Thyroid gland (tissue), 4 donors: ENCODE data around the gene OLAH.

ENCODE experiments used
- POLR2A ChIP-seq, 2 donors: fragments of 450-650 bp; IDR thresholded peaks; one replicate each; pipeline ENCODE4 v1.6.1; 2017; ENCODE audit warnings: antibody characterized with exemption in 2 of 2, mild to moderate bottlenecking in 2 of 2, moderate library complexity in 1 of 2
- TF ChIP-seq, protein P1 (sequence below), 6 experiments: fragments of 200-600 bp in 3 of 6; fragments of 450-650 bp in 3 of 6; sonication (generic) in 3 of 6; IDR thresholded peaks; one replicate each; pipeline ENCODE4 v1.5.1; 2016 to 2019; ENCODE audit warnings: antibody characterized with exemption in 6 of 6, mild to moderate bottlenecking in 2 of 6, inconsistent platforms in 1 of 6, moderate library complexity in 1 of 6

DNA sequence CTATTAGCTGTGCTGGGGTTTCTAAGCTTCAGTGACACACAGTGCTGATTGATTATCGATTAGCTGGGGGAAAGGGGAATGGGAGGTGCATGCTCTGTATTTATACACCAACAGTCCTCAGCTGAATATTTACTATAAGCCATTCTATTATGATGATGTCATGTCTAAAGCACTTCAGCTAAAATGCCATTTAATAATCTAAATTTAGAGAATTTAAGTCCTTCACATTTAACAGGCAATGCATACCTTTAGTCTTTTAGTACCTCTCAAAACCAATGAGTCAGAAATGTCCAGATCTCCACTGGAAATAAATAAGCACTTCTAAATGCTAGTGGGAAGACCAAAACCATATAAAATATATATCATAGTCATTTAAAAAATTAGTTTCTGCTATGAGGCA, 78.0 kb downstream of the OLAH start:
- TF ChIP-seq POLR2A (IDR thresholded peaks at IDR 0.05): no peak
- TF ChIP-seq, protein P1, sequence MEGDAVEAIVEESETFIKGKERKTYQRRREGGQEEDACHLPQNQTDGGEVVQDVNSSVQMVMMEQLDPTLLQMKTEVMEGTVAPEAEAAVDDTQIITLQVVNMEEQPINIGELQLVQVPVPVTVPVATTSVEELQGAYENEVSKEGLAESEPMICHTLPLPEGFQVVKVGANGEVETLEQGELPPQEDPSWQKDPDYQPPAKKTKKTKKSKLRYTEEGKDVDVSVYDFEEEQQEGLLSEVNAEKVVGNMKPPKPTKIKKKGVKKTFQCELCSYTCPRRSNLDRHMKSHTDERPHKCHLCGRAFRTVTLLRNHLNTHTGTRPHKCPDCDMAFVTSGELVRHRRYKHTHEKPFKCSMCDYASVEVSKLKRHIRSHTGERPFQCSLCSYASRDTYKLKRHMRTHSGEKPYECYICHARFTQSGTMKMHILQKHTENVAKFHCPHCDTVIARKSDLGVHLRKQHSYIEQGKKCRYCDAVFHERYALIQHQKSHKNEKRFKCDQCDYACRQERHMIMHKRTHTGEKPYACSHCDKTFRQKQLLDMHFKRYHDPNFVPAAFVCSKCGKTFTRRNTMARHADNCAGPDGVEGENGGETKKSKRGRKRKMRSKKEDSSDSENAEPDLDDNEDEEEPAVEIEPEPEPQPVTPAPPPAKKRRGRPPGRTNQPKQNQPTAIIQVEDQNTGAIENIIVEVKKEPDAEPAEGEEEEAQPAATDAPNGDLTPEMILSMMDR (IDR thresholded peaks at IDR 0.05): no peak
